ENCODE data around the gene RAI1. TPM values are rescaled to one million over a fixed set of nuclear protein-coding genes. Genes with fewer than 3 reads are reported as not detected.

The RAI1 gene
- total RNA-seq, 1 donor from 2014 or later, result 31.1 TPM

GRCh38 chr17:17827826-17828621 is 146.8 kb downstream of the RAI1 start:
- no peaks in the 10 kb centered on the region for H3K27me3 ChIP-seq (ENCODE audit: low read depth)
- ATAC-seq, result no peak
- H3K36me3 ChIP-seq, result peaks cover 5% of the 10 kb centered on the region
- no peak overlapping the region for H3K27ac ChIP-seq
- no peaks in the 10 kb centered on the region for H3K9me3 ChIP-seq
- no peak for DNase-seq
- H3K4me3 ChIP-seq, result no peak overlapping the region
- no peak for TF ChIP-seq CTCF (IDR thresholded peaks at IDR 0.05)
- peaks cover 59% of the 10 kb centered on the region for H3K4me1 ChIP-seq
- intact Hi-C loops (cut with DNase I), result no loop called here

- H3K4me1 ChIP-seq, result peaks cover 55% of the 10 kb centered on the region
- no peak overlapping the region for H3K4me3 ChIP-seq
- no peaks in the 10 kb centered on the region for H3K27me3 ChIP-seq (ENCODE audit: low read depth)
- H3K36me3 ChIP-seq, result peaks cover 9% of the 10 kb centered on the region
- intact Hi-C loops (cut with DNase I), result no loop called here
- ATAC-seq (no peak), DNase-seq (no peak)
- no peak overlapping the region for H3K27ac ChIP-seq
- no peak for TF ChIP-seq CTCF (IDR thresholded peaks at IDR 0.05)
- no peaks in the 10 kb centered on the region for H3K9me3 ChIP-seq
Observed at GRCh38 chr17:17830269-17830567, 149.0 kb downstream of the RAI1 start.

GRCh38 chr17:17830740-17831207 is 149.5 kb downstream of the RAI1 start:
- TF ChIP-seq CTCF (IDR thresholded peaks at IDR 0.05), result no peak
- Histone ChIP-seq H3K9me3 (no peaks in the 10 kb centered on the region), H3K36me3 (peaks cover 11% of the 10 kb centered on the region), H3K27ac (no peak overlapping the region), H3K4me1 (peaks cover 55% of the 10 kb centered on the region), H3K27me3 (ENCODE audit: low read depth) (no peaks in the 10 kb centered on the region), H3K4me3 (no peak overlapping the region)
- intact Hi-C loops (cut with DNase I), result no loop called here
- ATAC-seq (no peak), DNase-seq (no peak)

GRCh38 chr17:17831208-17832031 is 150.2 kb downstream of the RAI1 start:
- H3K4me3 ChIP-seq, result no peak overlapping the region
- DNase-seq (no peak), ATAC-seq (no peak)
- no peaks in the 10 kb centered on the region for H3K27me3 ChIP-seq (ENCODE audit: low read depth)
- H3K4me1 ChIP-seq, result peaks cover 51% of the 10 kb centered on the region
- H3K36me3 ChIP-seq, result peaks cover 11% of the 10 kb centered on the region
- no peak overlapping the region for H3K27ac ChIP-seq
- TF ChIP-seq CTCF (IDR thresholded peaks at IDR 0.05), result no peak
- no peaks in the 10 kb centered on the region for H3K9me3 ChIP-seq
- intact Hi-C loops (cut with DNase I), result no loop called here

GRCh38 chr17:17832032-17832363 is 150.7 kb downstream of the RAI1 start:
- ATAC-seq (no peak), DNase-seq (no peak)
- intact Hi-C loops (cut with DNase I), result no loop called here
- no peak for TF ChIP-seq CTCF (IDR thresholded peaks at IDR 0.05)
- H3K27me3 ChIP-seq (ENCODE audit: low read depth), result no peaks in the 10 kb centered on the region
- H3K4me1 ChIP-seq, result peaks cover 47% of the 10 kb centered on the region
- no peaks in the 10 kb centered on the region for H3K9me3 ChIP-seq
- H3K27ac ChIP-seq, result no peak overlapping the region
- no peak overlapping the region for H3K4me3 ChIP-seq
- H3K36me3 ChIP-seq, result peaks cover 11% of the 10 kb centered on the region
